HG03460 (cell line): ENCODE results near the gene CPEB2.

Experiments
- ATAC-seq: cut with Tn5 transposase; IDR thresholded peaks from one replicate; pipeline ENCODE4 v1.9.1; 2021; ENCODE audit not compliant: unreplicated experiment

CPEB2 gene

DNA sequence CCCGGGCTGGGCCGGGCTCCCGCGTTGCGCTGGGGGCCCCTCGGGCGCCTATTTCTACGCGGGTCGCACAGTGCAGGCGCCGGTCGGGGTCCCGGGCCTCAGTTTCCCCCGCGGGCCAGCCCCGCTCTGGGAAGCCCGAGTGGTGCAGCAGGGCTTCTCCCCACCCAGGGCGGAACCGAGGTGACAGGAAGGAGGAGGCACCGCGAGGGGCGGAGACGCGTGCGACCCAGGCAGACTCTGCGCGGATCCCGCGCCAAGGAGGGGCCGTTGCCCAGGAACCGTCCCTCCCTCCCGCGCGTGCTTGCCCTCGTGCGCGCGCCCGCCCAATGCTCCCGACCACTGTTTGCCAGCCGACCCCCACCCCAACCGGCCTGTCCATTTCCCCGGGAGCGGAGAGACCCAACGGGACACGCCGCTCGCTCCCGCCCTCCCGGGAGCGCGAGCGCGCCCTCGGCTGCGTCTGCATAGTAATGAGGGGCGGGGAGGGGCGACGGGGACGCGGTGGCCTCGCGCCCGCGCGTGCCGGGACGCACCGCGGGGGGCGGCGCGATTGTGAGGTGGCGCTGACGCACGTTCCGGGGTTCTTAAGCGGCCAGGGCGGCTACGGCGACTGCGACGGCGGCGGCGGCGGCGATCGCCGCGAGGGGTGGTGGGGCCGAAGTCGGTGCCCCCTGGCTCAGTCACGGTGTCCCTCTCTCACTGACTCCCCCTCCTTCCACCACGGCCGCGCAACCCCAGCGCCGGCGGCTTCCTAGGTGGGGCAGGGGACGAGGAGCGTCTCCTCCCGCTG is at the start of gene CPEB2:
Gene CPEB2, plus strand, starts transcription at position 613 of the 790 bp plus-strand sequence. CDS start 193 bp downstream, outside the sequence.
- peak; percentile 57 for ATAC-seq

- ATAC-seq = no peak
Observed at GRCh38 chr4:14958436-14958835, 43.8 kb upstream of the CPEB2 start.

DNA sequence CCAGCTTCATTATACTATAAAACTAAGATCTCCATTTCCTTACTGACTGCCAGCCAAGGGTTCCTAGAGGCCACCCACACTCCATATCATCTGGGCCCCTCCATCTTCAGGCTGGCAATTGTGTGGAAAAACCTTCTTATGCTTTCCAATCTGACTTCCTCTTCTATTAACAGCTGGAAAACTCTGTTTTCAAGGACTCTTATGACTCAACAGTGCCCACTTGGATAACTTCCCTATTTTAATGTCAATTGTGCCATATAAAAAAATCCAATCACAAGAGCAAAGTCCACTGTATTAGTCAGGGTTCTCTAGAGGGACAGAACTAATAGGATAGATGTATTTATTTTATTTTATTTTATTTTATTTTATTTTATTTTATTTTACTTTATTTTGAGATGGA is 41.0 kb upstream of the CPEB2 start:
- ATAC-seq = no peak

DNA sequence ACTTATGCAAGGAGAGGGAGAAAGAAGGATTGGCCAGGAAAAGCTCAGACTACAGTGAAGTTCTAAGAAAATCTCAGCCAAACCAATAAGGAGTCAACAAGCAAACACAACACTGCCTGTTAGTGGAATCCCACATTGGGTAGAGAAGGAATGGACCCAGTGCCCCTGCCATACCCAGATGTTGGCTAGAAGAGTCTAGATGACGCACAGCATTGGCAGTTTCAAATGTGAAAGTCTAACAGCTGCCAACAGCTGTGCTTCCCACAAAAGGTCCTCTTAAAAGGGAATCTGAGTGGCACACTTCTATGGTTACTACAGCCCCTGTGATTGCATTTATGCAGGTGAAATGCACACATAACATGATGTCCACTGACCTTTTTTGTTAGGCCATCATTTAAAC is 37.2 kb upstream of the CPEB2 start:
- ATAC-seq = no peak

GRCh38 chr4:14967982-14968381 is 34.3 kb upstream of the CPEB2 start:
- no peak for ATAC-seq

DNA sequence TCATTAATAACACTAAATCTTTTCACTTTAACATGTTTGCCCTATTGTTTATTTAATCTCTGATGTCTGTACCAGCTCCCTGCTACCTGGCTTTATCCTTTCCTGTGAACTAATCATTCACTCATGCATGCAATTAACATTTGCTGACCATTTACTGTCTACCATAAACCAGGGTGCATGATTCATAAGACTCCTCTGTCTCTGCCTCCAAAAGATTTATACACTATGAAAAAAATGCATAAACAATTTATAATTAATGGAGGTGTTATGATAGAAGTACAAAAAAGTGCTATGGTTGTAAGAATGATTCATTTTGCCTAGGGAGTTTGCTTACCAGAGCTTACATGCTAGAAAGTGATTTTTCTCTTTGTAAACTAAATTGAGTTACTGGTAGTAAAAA is 24.5 kb upstream of the CPEB2 start:
- ATAC-seq = no peak

- ATAC-seq = no peak
Observed at GRCh38 chr4:14984448-14984847, 17.8 kb upstream of the CPEB2 start.

DNA sequence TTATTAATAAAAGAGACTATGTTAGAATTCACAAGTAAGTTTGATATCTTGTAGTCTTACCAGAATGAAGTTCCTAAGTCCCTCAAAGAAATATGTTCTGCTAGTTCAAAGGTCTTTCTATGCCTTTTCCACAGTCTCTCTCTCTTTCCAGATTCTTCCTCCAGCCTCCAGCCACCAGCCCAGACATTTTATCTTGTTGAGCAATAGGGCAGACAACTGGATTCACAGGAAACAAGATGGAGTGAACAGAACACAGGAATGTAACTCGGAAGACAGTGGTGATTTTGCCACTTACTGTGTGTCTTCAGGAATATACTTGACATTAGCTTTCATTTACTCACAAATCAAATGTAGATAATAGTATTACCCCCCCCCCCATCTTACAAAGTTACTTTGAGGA is 17.1 kb upstream of the CPEB2 start:
- ATAC-seq = no peak

- ATAC-seq = no peak
Observed at GRCh38 chr4:14985843-14986242, 16.4 kb upstream of the CPEB2 start.

DNA sequence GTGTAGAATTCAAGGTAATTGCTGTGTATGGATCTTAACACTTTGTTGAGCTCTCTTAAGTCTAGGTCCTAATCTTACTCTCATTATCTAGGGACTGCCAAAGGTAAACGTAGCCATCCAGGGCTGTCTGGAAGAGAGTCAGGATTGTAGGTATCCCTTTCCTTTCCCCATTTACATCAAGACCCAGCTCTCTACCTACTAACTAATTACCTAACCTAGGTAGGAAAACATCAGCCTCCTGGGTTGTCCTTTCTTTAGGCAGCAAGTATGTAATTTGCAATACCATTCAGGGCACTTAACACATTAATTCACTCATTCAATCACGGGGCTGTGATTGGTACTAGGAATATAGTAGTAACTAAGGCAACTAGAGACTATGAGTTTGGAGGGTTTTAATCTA is 15.2 kb upstream of the CPEB2 start:
- no peak for ATAC-seq

- no peak for ATAC-seq
Observed at GRCh38 chr4:14990484-14990883, 11.8 kb upstream of the CPEB2 start.

GRCh38 chr4:14994242-14994641 is 8.0 kb upstream of the CPEB2 start:
- no peak for ATAC-seq

- ATAC-seq = peak; percentile 23
Observed at GRCh38 chr4:15001248-15001868, 923 bp upstream of the CPEB2 start.

GRCh38 chr4:15002659-15003400 is 549 bp downstream of the CPEB2 start:
- ATAC-seq = peak; percentile 23

- ATAC-seq = peak; percentile 7
Observed at GRCh38 chr4:15003401-15003890, 1.2 kb downstream of the CPEB2 start.

GRCh38 chr4:15003891-15004738 is 1.8 kb downstream of the CPEB2 start:
- peak; percentile 5 for ATAC-seq

DNA sequence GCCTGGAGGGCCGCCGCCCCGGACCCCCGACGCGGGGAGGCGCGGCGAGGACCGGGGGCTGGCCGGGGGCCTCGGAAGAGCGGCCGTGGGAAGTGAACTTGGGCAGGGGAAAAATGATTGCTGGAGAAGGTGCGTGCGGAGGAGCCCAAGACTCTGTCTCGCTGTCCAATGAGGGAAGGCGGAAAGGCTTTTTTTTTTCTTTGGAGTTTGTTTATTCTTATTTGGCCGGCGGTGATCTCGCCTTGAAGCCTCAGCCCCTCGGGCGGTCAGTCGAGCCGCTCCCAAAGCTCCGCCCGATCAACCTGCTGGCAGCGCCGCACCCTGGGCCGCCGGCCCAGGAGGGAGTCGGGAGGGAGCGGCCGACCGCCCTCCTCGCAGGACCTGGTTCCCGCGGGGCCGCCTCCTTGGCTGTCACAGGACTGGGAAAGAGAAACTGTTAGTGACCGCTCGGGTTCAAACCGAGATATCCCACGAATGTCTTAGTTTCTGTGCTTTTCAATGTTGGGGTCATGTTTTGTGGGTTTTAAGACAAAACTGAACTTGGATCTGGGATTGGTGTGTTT is 2.5 kb downstream of the CPEB2 start:
- peak; percentile 3 for ATAC-seq

DNA sequence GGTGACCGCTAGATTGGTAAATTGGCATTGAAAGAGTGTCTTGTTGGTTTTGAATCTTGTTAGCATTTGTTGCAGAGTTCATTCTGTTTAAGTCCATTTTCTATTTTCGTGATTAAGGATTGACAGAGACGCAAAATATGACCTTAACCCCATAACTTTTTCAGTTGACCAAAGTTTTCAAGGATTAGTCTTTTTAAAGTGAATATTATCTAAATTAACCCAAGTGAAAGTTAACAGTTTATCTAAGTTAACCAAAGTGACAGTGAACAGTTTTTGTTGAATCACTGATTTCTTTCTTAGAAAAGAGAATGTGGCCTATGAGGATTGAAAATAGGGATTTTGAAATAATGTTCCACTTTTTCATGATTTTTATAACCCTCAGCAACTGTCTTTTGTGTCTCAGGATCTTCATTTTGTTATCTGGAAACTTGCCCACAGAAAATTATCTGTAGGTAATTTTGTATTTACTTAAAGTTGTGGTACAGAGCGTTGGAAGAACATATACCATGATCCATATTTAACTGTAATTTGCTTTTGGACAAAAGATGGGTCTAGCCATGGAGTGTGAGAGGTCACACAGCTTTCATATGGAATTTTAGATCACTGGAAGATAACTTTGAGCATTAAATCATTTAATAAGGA is 3.3 kb downstream of the CPEB2 start:
- no peak for ATAC-seq

GRCh38 chr4:15006416-15007024 is 4.2 kb downstream of the CPEB2 start:
- no peak for ATAC-seq

- no peak for ATAC-seq
Observed at GRCh38 chr4:15007201-15007600, 4.9 kb downstream of the CPEB2 start.
